ENCODE data around the gene ADGRF3.

- TF ChIP-seq, protein P1, sequence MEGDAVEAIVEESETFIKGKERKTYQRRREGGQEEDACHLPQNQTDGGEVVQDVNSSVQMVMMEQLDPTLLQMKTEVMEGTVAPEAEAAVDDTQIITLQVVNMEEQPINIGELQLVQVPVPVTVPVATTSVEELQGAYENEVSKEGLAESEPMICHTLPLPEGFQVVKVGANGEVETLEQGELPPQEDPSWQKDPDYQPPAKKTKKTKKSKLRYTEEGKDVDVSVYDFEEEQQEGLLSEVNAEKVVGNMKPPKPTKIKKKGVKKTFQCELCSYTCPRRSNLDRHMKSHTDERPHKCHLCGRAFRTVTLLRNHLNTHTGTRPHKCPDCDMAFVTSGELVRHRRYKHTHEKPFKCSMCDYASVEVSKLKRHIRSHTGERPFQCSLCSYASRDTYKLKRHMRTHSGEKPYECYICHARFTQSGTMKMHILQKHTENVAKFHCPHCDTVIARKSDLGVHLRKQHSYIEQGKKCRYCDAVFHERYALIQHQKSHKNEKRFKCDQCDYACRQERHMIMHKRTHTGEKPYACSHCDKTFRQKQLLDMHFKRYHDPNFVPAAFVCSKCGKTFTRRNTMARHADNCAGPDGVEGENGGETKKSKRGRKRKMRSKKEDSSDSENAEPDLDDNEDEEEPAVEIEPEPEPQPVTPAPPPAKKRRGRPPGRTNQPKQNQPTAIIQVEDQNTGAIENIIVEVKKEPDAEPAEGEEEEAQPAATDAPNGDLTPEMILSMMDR (IDR thresholded peaks at IDR 0.05) = no peak
- no peak for TF ChIP-seq POLR2A (IDR thresholded peaks at IDR 0.05)
These were observed 13.3 kb downstream of the ADGRF3 start for GRCh38 chr2:26333293-26333692.

Data from uterus (tissue), 2 donors.